Skeletal muscle tissue (tissue), 4 donors: ENCODE results near the gene LRCH4. TPM values are rescaled to one million over a fixed set of nuclear protein-coding genes. Genes with fewer than 3 reads are reported as not detected.
A peak's percentile ranks its signal among the peaks of the same experiment; 100 is the strongest.

Experiments
- H3K27ac ChIP-seq: one replicate; pipeline ENCODE4 v1.7.0; 2013; ENCODE audit warnings: mild to moderate bottlenecking, low read depth, low read length, inconsistent platforms
- H3K27me3 ChIP-seq, 3 donors: one replicate each; pipeline ENCODE4 v1.7.0; 2013; ENCODE audit warnings: low read length in 3 of 3; ENCODE audit not compliant: control insufficient read depth in 3 of 3, insufficient read depth in 3 of 3
- H3K36me3 ChIP-seq, 3 donors: one replicate each; pipeline ENCODE4 v1.7.0; 2013; ENCODE audit warnings: low read length in 3 of 3; ENCODE audit not compliant: control insufficient read depth in 3 of 3, insufficient read depth in 3 of 3
- H3K4me1 ChIP-seq, 3 donors: one replicate each; pipeline ENCODE4 v1.7.0; 2013; ENCODE audit warnings: low read length in 3 of 3, mild to moderate bottlenecking in 3 of 3; ENCODE audit not compliant: control insufficient read depth in 3 of 3, insufficient read depth in 3 of 3
- H3K4me3 ChIP-seq, 3 donors: one replicate each; pipeline ENCODE4 v1.7.0; 2013; ENCODE audit warnings: low read length in 3 of 3
- H3K9ac ChIP-seq, 3 donors: one replicate each; pipeline ENCODE4 v1.7.0; 2013; ENCODE audit warnings: low read length in 3 of 3, mild to moderate bottlenecking in 3 of 3, moderate library complexity in 2 of 3, low read depth in 1 of 3
- H3K9me3 ChIP-seq, 3 donors: one replicate each; pipeline ENCODE4 v1.7.0; 2013; ENCODE audit warnings: low read length in 3 of 3; ENCODE audit not compliant: control insufficient read depth in 3 of 3
- total RNA-seq: library from RNA; depleted of rRNA; stranded (reverse); fragments of >200 nt; gene quantifications from one replicate; pipeline ENCODE4 v1.2.3, GENCODE V29; 2014
- donor health status: Osteomylitis.

Gene LRCH4
- total RNA-seq, 1 donor from 2014 or later: 6.3 TPM

DNA sequence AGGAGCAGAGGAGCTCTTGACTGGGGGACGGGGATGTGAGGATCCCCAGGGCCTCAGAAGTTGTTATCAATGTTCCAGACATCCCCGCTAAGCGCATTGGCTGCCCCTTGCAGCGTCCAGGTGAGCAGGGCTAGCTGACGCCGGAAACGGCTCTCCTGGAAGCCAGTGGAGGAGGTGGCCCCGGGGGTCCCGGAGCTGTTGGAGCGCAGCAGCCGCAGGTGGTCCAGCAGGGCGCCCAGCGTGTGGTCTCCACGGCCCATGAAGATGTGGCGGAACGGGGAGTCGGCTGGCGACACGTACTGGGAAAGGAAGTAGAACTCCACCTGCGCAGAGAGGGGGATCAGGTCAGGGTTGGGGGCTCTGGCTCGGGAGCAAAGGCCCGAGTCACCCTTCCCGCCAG is 34.9 kb upstream of the LRCH4 start:
- Histone ChIP-seq H3K4me3 (no peak overlapping the region), H3K27ac (no peak overlapping the region), H3K9me3 (no peaks in the 10 kb centered on the region), H3K9ac (no peak overlapping the region), H3K36me3 (peaks cover 0 to 4% (median 4%) of the 10 kb centered on the region in 3 donors), H3K4me1 (no peaks in the 10 kb centered on the region), H3K27me3 (peaks cover 0 to 2% (median 0%) of the 10 kb centered on the region in 3 donors)

DNA sequence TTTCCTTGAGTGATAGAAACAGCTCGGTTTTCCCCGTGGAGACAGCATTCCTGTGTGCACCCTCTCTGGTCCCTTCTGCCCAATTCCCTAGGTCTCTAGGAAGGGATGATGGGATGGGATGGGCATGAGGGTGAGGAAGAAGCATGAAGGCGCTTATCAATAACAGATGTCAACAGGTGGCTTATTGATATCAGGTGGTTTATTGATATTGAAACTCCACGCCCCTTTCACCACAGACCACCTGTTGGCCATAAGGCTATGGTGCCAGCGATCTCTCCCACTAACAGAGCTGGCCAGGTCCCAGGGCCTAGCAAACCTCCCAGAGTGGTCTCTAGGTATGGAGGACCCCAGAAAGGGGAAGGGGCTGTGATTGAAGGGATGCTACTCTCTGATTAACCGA is 34.3 kb upstream of the LRCH4 start:
- no peaks in the 10 kb centered on the region for H3K27me3 ChIP-seq
- no peaks in the 10 kb centered on the region for H3K9me3 ChIP-seq
- no peaks in the 10 kb centered on the region for H3K4me1 ChIP-seq
- no peak overlapping the region for H3K9ac ChIP-seq
- H3K36me3 ChIP-seq: peaks cover 0 to 4% (median 4%) of the 10 kb centered on the region in 3 donors
- no peak overlapping the region for H3K27ac ChIP-seq
- H3K4me3 ChIP-seq: no peak overlapping the region

DNA sequence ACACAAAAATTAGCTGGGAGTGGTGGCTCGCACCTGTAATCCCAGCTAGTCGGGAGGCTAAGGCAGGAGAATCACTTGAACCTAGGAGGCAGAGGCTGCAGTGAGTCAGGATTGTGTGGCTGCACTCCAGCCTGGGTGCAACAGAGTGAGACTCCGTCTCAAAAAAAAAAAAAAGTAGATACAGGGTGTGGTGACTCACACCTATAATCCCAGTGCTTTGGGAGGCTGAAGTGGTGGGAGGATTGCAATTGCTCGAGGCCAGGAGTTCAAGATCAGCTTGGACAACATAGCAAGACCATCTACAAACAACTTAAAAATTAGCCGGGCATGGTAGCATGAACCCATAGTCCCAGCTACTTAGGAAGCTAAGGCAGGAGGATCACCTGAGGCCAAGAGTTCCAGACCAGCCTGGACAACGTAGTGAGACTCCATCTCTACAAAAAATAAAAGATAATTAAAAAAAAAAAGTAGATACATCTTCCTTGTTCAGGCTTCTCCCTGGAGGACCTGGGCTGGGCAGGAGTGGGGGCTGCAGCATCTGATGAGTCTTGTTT is 28.5 kb upstream of the LRCH4 start:
- H3K27me3 ChIP-seq: no peaks in the 10 kb centered on the region
- H3K4me1 ChIP-seq: peaks cover 8 to 11% (median 8%) of the 10 kb centered on the region in 3 donors
- H3K27ac ChIP-seq: no peak overlapping the region
- no peak overlapping the region for H3K9ac ChIP-seq
- peaks cover 0 to 8% (median 2%) of the 10 kb centered on the region in 3 donors for H3K36me3 ChIP-seq
- H3K9me3 ChIP-seq: no peaks in the 10 kb centered on the region
- H3K4me3 ChIP-seq: no peak overlapping the region

DNA sequence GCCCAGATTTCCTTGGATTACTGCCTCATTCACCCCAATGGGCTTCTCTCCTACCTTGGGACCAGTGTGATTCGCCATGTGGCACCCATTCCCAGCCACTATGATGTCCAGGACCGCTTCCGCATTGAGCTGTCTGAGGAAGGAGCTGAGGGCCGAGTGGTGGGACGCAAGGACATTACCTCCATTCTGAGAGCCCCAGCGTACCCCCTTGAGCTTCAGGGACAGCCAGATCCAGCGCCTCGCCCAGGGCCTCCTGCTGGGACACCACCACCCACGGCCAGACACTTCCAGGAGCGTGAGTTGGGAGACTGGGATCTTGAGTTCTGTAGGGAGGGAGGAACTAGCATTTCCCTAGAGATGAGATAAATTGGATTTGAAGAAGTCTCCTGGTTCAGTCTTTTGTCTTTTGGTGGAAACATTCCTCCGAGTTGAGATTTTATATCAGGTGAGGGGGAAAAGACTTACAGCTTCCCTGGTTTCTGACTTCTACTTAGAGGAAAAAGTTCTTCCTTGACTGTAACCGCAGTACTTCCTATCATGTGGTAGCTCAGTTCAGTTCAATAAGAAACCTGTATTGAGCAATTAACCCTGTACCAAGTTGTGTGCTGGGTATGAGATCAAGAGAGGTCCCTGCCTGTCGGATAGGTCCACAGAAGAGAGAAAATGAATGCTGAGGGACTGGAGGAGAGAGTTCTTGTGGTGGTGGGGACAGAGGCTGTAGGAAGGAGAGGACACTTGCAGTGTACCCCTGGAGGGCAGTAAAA is 27.7 kb upstream of the LRCH4 start:
- H3K4me3 ChIP-seq: peak overlapping the region; percentile 88 to 93 (median 91)
- H3K27ac ChIP-seq: no peak overlapping the region
- H3K27me3 ChIP-seq: no peaks in the 10 kb centered on the region
- H3K4me1 ChIP-seq: peaks cover 8 to 11% (median 8%) of the 10 kb centered on the region in 3 donors
- H3K9me3 ChIP-seq: no peaks in the 10 kb centered on the region
- peak overlapping the region; percentile 74 to 90 (median 82) for H3K9ac ChIP-seq
- H3K36me3 ChIP-seq: peaks cover 0 to 8% (median 2%) of the 10 kb centered on the region in 3 donors

DNA sequence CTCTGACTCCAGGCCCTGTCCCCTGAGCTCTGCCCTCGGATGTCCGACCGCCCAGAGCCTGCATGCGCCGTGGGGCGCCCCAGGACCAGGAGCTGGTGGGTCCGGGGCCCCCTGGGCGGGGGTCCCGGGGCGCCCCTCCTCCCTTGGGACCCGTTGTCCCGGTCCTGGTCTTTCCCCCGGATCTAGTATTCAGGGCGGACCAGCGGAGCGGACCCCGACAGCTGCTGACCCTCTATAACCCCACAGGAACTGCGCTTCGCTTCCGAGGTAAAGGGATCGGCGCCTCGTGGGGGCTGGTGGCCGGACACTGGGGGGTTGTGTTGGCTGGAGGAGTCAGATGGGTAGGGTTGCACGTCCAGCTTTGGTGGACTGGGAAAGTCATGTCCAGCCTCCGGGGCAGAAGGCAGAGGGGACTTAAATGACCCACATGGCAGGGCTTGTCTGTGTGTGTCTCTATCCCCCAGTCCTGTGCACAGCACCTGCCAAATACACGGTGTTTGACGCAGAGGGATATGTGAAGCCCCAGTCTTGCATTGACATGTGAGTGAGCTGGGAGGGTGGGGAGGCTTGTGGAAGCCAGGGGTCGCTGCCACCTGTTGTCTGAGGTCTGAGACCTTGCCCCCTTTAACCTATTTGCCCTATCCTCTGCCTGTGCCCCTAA is 26.9 kb upstream of the LRCH4 start:
- no peaks in the 10 kb centered on the region for H3K27me3 ChIP-seq
- H3K9ac ChIP-seq: peak overlapping the region; percentile 74 to 90 (median 82)
- no peaks in the 10 kb centered on the region for H3K9me3 ChIP-seq
- H3K36me3 ChIP-seq: peaks cover 0 to 8% (median 2%) of the 10 kb centered on the region in 3 donors
- H3K4me1 ChIP-seq: peaks cover 8 to 11% (median 8%) of the 10 kb centered on the region in 3 donors
- H3K27ac ChIP-seq: peak overlapping the region; percentile 94
- H3K4me3 ChIP-seq: peak overlapping the region; percentile 88 to 93 (median 91)

DNA sequence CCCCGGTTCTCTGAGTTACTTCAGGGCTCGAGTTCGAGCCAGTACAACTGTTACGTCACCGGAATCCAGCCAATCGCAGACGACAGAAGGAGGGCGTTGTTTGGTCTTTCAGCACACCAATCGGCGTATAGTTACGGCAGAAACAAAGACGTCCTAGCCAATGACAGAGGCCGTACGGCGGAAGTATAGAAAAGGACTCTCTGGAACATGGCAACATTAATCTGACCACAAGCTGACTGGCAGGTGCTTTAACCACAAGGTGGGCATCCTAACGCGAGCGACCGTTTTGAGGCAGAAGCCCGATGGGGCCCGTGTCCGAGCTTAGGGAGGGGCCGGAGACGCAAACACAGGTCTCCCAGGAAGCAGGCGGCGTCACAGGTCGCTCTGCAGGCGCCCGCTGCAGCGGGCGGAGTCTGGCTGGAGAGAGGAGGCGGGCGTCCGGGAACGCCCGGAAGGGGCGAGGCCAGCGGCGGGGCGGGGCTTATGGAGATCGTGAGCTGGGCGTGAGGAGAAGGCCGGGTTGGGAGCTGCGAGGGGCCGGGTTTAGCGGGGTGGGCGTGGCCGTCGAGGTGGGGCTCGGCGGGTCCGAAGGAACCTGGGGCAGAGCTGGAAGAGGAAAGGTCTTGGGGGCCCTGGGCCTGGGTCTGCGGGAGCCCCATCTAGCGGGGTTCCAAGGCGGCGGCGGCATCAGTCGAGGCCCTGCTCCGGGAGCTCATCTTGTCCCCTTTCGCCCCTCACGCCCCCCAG is 26.2 kb upstream of the LRCH4 start, which contains the start of gene MOSPD3:
TSS of gene MOSPD3 (plus strand) at position 558 of the 747 bp plus-strand sequence. CDS start 252 bp downstream, outside the sequence.
- Histone ChIP-seq H3K4me1 (peaks cover 8 to 11% (median 8%) of the 10 kb centered on the region in 3 donors), H3K36me3 (peaks cover 0 to 11% (median 2%) of the 10 kb centered on the region in 3 donors), H3K4me3 (peak within 1 kb of the TSS; percentile 88 to 93 (median 91)), H3K9ac (peak within 1 kb of the TSS; percentile 82 to 94 (median 90)), H3K9me3 (no peaks in the 10 kb centered on the region), H3K27me3 (no peaks in the 10 kb centered on the region), H3K27ac (peak within 1 kb of the TSS; percentile 94)

DNA sequence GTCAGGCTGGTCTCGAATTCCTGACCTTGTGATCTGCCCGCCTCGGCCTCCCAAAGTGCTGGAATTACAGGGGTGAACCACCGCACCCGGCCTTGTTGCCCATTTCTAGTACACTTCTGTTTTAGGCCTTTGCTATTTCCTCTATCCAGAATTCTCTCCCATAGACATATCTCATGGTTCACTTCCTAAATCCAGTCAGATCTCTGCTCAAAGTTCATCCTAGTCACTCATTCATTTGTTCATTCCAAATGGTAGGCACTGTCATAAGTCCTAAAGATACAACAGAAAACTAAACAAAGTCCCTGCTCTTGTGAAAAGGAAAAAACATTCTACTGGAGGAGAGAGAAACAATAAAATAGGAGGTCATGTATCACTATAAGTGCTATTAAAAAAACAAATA is 24.0 kb upstream of the LRCH4 start:
- H3K27me3 ChIP-seq: peaks cover 0 to 7% (median 5%) of the 10 kb centered on the region in 3 donors
- H3K27ac ChIP-seq: no peak overlapping the region
- H3K9ac ChIP-seq: no peak overlapping the region
- peaks cover 12 to 20% (median 13%) of the 10 kb centered on the region in 3 donors for H3K4me1 ChIP-seq
- no peaks in the 10 kb centered on the region for H3K9me3 ChIP-seq
- H3K4me3 ChIP-seq: no peak overlapping the region
- peaks cover 0 to 8% (median 2%) of the 10 kb centered on the region in 3 donors for H3K36me3 ChIP-seq

DNA sequence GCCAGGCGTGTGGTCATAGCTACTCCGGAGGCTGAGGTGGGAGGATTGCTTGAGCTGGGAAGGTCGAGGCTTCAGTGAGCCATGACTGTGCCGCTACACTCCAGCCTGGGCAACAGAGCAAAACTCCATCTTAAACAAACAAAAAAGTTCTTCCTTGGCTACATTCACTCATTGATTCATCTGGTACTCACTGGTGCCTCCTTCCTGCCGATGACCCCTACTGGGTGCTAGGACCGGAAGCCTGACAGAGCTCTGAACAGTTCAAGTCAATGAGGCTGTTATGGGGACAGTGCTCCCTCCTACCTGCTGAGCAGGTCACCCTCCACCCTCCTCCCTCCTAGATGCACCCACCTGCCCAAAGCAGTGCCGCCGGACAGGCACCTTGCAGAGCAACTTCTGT is 21.2 kb upstream of the LRCH4 start:
- H3K4me1 ChIP-seq: peaks cover 6 to 19% (median 16%) of the 10 kb centered on the region in 3 donors

DNA sequence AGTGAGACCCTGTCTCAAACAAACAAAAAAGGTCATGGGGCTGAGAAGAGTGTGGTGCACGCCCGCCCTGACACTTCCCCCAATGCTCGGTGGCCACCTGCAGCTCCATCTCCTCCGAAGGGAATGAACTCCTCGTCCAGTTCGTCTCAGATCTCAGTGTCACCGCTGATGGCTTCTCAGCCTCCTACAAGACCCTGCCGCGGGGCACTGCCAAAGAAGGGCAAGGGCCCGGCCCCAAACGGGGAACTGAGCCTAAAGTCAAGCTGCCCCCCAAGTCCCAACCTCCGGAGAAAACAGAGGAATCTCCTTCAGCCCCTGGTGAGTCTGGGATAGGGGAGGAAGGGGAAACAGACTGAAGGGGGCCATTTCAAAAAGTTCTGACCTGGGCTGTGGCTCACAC is 20.4 kb upstream of the LRCH4 start:
- Histone ChIP-seq H3K27ac (no peak overlapping the region), H3K27me3 (peaks cover 0 to 18% (median 15%) of the 10 kb centered on the region in 3 donors), H3K4me3 (no peak overlapping the region), H3K9me3 (no peaks in the 10 kb centered on the region), H3K4me1 (peaks cover 6 to 19% (median 16%) of the 10 kb centered on the region in 3 donors), H3K9ac (no peak overlapping the region), H3K36me3 (peaks cover 0 to 4% (median 0%) of the 10 kb centered on the region in 3 donors)

More for the DNA sequence above, 21.2 kb upstream of the LRCH4 start:
- Histone ChIP-seq H3K27ac (no peak overlapping the region), H3K9me3 (no peaks in the 10 kb centered on the region), H3K9ac (no peak overlapping the region), H3K36me3 (peaks cover 0 to 4% (median 0%) of the 10 kb centered on the region in 3 donors), H3K4me3 (no peak overlapping the region), H3K27me3 (peaks cover 0 to 15% (median 12%) of the 10 kb centered on the region in 3 donors)
